ENCODE measurements around the gene PLA2G15.

DNA sequence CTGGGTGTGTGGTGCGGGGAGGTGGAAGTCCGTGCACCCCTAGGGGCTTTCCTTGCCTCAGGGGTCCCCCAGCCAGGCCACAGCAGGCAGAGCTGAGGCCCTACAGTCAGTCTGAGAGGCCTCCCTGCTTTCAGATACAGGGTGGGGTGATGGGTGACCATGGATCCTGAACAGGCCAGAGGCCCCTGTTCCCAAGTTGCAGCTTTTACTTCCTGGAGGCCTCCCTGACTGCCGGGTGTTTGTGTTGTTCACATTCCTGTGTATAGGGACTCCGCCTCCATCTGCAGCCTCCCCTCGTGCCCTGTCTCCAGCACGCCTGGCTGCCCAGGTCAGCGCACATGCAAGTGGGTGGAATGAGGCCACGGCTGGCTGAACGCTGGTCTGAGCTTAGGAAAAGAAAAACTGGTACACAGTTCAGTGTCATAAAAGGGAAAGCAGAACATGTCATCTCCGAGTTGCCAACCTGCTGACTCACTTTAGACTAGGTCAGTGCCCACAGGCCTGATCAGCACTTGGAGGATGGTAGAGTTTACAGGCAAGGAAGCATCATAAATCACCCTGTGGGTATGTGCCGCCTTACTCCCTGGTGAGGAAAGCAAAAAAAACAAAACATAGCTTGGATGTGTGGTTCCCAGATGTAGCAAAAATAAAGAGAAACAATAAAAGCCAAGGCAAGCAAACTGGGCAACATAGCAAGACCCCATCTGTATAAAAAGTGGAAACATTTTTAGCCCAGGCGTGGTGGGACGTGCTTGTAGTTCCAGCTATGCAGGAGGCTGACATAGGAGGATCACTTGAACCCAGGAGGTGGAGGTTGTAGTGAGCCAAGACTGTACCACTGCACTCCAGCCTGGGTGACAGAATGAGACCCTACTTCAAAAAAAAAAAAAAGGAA is 13.0 kb downstream of the PLA2G15 start:
- TF ChIP-seq EZH2 (IDR thresholded peaks at IDR 0.05; ENCODE audit: insufficient read depth, poor library complexity, severe bottlenecking) (no peak), EZH2phosphoT487 (IDR thresholded peaks at IDR 0.05; ENCODE audit: insufficient read depth, low read depth) (no peak)

Measured in GM23248 (cell line).